Epidermal melanocyte (primary cell): ENCODE measurements around the gene LRRTM4.
"Not testable (repeated sequence)": the region's sequence is repeated elsewhere in the genome, so short reads cannot be mapped to it uniquely, and the experiment has no call there.

ENCODE experiments used
- DNase-seq: peaks from one replicate; pipeline ENCODE4 v3.0.0; 2011; ENCODE audit warnings: low spot score; ENCODE audit not compliant: insufficient read length

LRRTM4 gene

DNA sequence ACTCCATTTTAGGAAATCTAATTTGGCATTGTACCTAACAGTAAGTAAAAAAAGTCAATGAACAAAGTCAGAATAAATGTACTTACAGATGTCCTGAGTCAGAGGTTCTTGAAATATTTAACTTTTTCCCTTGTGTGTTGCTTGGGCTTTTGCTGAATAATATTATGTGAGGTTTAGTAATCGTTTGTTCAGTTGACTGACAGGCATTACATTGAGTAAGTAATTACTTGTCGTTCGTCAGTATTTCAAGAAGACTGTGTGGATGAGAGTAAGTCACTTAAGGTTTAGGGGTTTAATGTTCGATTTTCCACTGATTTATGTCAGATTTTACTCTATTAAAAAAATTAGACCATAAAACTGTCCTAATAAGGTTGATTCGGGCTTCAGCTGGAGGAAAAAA is 342.9 kb downstream of the LRRTM4 start:
- no peak for DNase-seq

DNA sequence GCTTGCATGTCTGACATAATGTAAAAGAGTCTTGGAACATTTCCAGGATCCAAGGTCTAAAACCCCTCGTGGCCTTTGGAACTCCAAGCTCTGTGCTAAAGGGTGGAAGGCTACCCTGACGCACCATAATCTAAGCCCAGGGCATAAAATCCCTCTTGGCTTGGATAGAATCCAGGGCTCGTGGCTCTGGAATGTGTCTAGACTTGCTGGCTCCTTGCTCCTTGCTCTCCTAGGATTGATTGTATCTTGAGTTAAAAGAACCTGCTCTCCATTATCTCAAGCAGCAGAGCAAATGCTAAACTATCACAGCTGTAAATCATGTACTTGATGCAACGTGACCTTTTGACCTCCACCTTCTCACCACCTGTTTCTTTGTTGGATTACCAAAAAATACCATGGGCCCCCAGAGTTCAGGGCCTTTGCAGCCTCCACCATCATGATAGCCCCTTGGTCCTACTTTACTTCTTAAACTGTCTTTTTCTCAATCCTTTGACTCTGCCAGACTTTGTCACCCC is 346.9 kb downstream of the LRRTM4 start:
- not testable (repeated sequence) for DNase-seq

DNA sequence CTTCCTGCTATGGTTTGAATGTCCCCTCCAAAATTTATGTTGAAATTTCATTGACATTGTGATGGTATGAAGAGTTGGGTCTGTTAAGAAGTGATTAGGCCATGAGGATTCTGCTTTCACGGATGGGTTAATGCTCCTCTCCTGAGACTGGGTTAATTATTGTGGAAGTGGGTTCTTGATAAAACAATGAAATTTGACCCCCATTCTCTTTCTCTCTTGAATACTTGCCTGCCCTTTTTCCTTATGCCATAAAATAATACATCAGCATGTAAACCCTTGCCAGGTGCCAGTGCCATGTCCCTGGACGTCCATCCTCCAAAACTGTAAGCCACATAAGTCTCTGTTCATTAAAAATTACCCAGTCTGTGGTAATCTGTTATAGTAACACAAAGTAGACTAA is 352.8 kb downstream of the LRRTM4 start:
- DNase-seq: no peak

DNA sequence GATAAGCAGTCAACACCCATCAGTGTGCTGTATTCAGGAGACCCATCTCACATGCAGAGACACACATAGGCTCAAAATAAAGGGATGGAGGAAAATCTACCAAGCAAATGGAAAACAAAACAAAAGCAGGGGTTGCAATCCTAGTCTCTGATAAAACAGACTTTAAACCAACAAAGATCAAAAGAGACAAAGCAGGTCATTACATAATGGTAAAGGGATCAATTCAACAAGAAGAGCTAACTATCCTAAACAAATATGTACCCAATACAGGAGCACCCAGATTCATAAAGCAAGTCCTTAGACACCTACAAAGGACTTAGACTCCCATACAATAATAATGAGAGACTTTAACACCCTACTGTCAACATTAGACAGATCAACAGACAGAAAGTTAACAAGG is 358.2 kb downstream of the LRRTM4 start:
- not testable (repeated sequence) for DNase-seq

DNA sequence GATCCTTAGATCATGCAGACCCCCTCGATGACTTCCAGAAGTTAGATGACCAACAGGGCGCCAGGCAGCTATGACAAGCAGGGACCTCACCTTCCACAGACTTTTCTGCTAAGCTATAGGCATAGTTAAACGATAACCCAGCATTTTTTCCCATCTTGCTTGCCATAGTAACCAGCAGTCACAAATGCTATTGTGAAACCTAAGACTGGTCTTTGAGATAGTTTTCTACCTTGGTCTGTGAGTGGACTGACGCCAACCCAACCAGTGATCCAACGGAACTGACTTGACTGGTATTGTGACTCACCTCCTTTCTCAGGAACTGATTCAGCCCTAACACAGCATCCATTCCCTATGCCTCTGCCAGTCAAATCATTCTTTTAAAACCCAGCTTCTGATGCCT is 361.2 kb downstream of the LRRTM4 start:
- no peak for DNase-seq

DNA sequence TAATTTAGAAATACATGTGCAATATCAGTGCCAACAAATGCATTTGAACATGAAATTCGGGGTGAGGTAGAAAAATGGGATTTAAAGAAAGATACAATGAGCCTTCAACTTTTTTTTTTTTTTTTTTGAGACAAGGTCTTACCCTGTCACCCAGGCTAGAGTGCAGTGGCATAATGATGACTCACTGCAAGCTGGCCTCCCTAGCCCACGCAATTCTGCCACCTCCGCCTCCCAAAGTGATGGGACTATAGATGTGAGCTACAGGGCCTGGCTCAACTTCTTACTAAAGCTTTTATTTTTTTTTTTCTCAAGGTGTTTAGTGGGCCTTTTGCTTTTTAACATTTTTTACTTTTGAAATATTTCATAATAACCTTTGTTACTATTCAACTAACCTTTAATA is 365.6 kb downstream of the LRRTM4 start:
- DNase-seq: no peak

DNA sequence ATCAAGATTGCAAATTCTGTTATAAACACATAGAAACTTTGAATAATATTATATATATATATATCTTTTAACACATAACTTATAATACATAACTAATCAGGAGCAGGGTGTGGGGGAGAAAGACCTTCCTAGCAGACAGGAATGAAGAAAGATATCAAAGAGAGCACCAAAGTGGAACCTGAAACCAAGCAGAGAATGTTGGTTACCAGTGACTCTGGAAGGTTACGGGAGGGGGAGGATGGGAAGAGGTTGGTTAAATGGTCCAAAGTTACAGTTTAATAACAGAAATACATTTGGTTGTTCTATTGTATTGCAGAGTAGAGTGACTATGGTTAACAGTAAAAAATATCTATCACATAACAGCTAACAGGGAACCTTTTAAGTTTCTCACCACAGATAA is 366.7 kb downstream of the LRRTM4 start:
- DNase-seq: no peak

DNA sequence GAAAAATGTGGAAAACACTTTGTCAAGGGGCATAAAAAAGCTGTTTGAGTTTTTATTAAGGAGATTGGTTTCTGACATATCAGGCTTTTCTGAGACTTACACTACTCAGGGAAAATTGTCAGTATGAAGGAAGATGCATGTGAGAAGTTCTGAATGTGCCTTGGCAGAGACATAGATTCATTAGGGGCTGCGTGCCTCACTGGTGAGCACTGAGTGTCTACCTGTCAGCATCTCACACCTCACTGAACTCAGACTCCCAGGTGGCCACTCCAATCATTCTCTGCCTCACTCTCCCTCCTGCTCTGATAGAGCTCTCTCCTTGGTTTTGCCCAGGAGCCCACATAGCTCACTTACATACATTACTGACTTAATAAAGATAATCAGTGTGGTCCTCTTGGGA is 372.6 kb downstream of the LRRTM4 start:
- DNase-seq: no peak

DNA sequence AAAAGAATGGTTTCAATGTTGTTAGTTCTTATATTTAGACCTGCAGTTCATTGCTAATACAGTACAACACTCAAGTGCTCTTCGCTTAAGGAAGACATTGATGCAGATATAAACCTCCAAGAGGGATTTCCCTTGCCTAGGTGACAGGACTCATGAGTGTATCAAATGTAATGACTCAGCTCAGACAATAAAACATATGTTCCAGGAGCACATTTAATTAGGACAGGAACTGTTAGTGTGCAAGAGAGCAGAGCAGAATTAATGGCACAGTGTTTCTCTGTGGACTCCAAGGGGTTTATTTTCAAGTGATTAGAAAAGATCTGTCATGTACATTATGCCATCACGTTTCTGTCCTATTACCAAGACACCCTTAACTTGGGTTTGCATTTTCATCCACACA is 375.0 kb downstream of the LRRTM4 start:
- no peak for DNase-seq

DNA sequence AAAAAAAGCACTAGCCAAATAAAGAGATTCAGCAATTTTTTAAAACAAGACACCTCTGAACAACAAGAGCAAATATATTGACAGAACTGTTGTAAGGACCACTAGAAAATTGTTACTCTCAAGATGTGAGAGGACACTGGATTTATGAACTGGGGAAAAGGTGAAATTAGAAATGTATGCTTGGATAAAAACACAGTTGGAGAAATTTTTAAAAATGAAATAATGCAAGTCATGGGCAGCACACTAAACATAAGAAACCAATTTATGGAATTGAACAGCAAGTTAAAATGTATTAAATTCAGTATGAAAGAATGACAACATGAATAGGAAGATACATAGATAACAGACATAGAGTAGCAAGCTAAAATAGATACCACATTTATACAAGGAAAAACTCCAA is 377.4 kb downstream of the LRRTM4 start:
- no peak for DNase-seq

DNA sequence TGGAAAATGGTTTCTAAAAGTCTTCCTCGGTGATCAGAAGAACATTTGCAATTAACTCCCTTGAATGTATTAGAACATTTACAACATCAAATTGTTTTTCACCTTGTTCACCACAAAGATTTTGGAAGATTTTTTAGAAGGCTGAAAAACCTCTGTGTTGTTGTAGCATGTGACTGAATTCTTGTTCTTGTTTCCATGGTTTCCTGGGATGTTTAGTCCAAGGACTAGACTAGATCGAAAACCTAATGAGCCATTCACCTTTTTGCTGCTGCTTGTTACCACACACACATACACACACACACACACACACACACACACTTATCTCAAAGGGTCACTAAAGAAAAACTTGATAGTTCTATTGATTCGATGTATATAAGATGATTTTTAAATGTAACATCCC is 380.0 kb downstream of the LRRTM4 start:
- no peak for DNase-seq

DNA sequence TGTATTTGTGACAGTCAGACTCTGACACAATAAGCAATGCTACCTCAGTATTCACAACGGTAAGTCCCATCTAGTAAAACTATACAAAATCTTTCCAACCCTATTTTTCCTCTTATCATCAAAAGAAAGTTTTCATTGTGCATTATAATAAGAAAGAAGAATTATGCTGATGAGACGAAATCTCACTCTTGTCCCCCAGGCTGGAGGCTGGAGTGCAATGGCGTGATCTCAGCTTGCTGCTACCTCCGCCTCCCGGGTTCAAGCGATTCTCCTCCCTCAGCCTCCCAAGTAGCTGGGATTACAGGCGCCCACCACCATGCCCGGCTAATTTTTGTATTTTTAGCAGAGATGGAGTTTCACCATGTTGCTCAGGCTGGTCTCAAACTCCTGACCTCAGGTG is 393.7 kb downstream of the LRRTM4 start:
- not testable (repeated sequence) for DNase-seq

DNA sequence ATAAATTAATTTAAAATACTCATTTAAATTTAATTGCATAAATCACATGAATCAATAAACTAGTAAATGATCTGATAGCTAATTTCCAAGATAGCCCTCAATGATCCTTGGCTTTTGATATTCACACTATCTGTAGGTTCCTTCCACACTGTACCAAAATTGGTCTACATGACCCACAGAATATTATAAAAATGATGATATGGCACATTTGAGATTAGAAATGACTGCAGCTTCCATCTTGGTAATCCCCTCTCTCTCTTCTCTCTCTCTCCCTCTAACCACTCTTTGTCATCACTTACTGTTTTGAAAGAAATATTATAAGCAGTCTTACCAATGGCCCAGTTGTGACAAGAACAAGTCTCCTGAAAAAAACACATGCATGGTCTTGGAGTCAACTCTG is 394.8 kb downstream of the LRRTM4 start:
- DNase-seq: no peak

DNA sequence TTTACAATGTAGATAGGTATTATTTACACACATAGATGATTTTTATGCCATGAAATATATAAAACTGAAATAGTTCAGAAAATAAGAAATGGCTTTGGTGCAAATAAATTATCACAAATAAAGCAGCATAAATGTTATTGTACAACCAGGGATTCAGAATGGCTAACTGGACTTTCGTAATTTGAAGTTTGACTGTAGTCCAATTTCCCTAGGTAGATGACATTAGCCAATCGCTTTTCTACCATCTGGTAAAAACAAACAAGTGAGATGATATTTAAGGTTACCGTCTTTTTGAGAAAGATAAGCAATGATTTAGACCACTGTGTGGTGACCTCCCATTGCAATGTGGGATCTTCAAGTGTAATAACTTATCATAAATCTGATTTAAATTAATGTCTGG is 400.7 kb downstream of the LRRTM4 start:
- DNase-seq: no peak

DNA sequence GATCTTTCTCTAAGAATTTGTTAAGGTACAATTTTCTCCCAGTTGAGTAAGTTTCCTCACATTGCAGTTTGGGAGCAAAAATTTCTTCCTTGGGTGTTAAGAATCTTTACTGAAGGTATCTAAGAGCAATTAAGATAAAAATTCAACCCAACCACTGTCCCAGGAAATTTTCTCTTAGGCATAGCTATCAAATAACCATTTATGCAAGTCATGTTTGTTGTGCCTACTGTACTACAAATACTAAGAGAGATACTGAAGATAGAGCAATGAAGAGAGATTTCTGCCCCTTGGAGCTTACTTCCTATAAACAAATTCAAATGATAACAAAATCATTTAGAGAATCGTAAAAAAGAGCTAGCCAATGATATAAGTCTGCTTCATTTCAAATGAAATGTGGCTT is 402.8 kb downstream of the LRRTM4 start:
- DNase-seq: no peak

DNA sequence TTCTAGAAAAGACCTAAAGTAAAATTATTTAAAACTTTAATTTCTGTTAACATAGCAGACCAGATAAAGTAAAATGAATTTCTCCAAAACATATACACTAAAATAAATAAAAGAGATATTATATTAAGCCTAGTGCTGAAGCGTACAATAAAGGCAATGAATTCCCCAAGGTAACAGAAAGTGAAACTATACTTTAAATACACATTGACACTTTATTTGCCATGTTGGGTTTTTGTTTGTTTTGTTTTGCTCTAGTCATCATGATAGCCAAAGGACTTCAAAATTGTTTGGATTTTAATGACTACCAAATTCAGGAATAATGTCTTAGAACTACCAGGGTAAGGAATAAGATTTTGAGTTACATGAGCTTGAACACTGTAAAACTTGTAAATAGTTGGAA is 413.3 kb downstream of the LRRTM4 start:
- DNase-seq: no peak

DNA sequence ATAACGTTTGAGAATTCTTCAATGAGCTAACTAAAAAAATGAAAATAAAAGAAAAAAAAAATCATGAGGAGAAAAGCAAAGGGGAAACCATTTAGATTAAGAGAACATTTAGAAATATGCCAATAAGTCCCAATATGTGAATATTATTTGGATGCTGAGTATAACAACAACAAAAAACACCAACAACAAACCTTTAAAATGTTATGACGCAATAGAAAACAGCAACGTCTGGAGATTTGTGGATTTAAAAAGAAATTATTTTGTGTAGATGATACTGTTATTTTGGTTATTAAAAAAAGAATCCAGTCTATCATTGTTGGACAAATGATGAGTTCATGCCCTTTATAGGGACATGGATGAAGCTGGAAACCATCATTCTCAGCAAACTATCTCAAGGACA is 417.2 kb downstream of the LRRTM4 start:
- no peak for DNase-seq

DNA sequence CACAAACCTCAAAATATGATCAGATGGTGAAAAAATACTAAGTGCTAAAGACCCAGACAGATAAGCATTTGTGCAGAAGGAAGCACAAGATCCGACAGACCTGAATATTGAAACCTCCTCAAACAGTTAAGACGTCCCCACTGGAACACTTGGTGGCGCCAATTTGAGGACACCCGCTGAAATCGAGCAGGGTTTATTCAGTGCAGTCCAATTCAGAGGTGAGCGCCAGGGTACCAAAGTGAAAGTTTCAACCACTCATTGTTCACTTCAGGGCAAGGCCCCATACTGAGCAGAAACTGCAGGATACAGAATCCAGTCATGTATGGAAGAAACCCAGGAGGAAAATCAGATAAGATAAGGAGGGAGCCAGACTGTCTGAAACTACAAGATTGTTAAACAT is 417.6 kb downstream of the LRRTM4 start:
- DNase-seq: no peak

DNA sequence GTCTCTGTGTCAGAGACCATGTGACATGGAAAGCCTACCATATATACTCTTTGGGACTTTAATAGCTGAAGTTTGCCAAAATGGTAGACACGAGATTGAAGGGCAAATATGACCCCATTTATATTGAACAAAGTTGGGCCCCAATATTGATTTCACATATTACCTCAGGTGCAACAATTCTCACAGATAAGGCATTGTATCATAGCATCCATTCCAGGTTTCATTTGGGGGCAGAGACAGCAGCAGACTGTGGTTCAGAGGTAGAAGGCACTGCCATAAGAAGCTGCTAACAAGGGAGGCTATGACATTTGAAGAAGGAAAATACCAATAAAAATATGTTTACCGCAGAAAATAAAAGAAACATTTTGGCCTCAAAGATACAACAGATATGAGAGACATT is 419.2 kb downstream of the LRRTM4 start:
- no peak for DNase-seq

DNA sequence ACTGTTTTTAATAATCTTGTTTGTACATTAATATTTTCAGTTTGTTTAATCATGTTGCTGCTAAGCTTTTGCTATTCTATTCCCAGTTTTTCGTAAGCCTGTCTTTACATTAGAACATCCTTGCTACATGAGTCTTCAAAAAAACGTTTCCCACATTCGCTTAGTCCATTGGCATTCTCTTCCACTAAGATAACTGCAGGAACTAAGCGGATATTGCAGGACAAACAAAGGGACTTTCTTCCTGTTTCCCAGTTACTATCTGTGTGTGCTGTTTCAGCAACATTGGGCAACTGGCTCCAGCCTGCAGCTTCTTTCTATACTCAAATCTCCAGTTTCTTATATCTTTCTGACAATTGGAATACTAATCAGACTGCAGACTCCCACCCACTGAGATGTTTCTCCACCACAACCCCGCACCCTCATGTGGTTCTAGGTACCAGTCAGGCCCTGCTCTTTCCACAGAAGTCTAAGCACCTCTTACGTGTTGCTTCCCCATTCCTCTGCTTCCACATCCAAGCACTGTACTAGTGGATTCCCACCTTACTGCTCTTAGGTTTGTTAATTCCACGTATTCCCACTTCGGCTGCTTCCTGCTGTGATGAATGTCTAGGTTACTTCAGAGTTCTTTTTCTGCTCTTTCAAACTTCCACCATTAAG is 420.3 kb downstream of the LRRTM4 start:
- no peak for DNase-seq

DNA sequence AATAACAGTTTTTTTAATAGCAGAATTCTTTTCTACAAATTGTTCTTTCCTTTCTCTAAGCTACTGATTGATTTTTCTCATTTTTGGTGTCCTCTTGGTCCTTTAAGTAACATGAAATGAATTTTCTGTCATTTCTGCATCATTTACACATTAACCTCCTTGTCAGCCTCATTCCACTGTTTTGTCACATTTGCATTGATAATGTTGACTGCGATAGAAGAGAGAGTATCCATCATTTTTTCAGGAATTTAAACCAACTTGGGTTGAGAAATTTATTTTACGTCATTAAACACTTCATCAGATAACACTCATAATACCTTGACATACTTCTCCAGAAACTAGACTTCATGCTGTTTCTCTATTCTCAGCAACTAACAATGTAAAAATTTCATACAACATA is 422.2 kb downstream of the LRRTM4 start:
- DNase-seq: no peak

DNA sequence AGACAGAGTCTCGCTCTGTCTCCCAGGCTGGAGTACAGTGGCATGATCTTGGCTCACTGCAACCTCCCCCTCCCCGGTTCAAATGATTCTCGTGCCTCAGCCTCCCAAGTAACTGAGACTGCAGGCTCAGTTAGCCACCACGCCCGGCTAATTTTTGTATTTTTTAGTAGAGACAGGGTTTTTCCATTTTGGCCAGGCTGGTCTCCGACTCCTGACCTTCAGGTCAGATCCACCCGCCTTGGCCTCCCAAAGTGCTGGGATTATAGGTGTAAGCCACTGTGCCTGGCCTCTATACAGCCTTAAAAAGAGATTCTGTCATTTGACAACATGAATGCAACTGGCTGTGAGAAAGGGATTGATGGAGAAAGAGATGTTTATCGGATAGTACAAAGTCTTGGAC is 426.7 kb downstream of the LRRTM4 start:
- DNase-seq: not testable (repeated sequence)

DNA sequence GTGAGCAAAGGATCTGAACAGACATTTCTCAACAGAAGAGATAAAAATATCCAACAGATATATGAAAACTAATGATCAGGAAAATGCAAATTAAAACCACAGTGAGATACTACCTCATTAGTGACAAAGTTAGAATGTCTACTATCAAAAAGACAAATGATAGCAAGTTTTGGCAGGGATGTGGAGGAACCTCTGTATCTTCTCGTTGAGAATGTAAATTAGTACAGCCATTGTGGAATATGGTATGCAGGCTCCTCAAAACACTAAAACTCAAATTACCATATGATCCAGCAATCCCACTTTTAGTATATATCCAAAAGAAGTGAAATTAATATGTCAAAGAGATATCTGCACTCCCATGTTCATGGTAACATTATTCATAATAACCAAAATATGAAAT is 427.1 kb downstream of the LRRTM4 start:
- DNase-seq: no peak

DNA sequence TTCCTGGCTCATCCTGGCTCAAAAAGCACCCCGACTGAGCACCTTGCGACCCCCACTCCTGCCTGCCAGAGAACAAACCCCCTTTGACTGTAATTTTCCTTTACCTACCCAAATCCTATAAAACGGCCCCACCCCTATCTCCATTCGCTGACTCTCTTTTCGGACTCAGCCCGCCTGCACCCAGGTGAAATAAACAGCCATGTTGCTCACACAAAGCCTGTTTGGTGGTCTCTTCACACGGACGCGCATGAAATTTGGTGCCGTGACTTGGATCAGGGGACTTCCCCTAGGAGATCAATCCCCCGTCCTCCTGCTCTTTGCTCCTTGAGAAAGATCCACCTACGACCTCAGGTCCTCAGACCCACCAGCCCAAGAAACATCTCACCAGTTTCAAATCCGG is 433.8 kb downstream of the LRRTM4 start:
- not testable (repeated sequence) for DNase-seq
